K562 (cell line): Measurements from ENCODE around the gene BLVRA. TPM values are rescaled to one million over a fixed set of nuclear protein-coding genes. Genes with fewer than 3 reads are reported as not detected.

Source experiments
- CC2D1A ChIP-seq: fragments of 450-650 bp; IDR thresholded peaks from 2 replicates; pipeline ENCODE4 v1.6.1; 2017; ENCODE audit warnings: mild to moderate bottlenecking
- DMBX1 ChIP-seq: fragments of 250-450 bp; sonication (Bioruptor Pico); IDR thresholded peaks from 2 replicates; pipeline ENCODE4 v1.8.0; 2022; ENCODE audit warnings: inconsistent platforms, mild to moderate bottlenecking, moderate library complexity, borderline replicate concordance
- HMG20B ChIP-seq: fragments of 250-450 bp; sonication (Bioruptor Pico); IDR thresholded peaks from 2 replicates; pipeline ENCODE4 v1.5.0; 2021; ENCODE audit warnings: mild to moderate bottlenecking
- MAZ ChIP-seq, 2 experiments: fragments of 450-650 bp in 1 of 2; sonication (generic) in 1 of 2; formaldehyde crosslinking; IDR thresholded peaks in 1 of 2; conservative IDR thresholded peaks in 1 of 2; 2 replicates each; pipeline versions ENCODE4 v1.4.0 to v1.5.0; 2020; ENCODE audit warnings: mild to moderate bottlenecking in 1 of 2, missing genetic modification reagents in 1 of 2
- STAT5A ChIP-seq: IDR thresholded peaks from 2 replicates; pipeline ENCODE4 v1.6.1; 2012; ENCODE audit warnings: low read length, inconsistent platforms, borderline replicate concordance
- TAF1 ChIP-seq: IDR thresholded peaks from 2 replicates; pipeline ENCODE4 v1.6.1; 2011; ENCODE audit warnings: mild to moderate bottlenecking, low read length, moderate library complexity; ENCODE audit not compliant: insufficient read depth, control insufficient read depth, severe bottlenecking; ENCODE audit errors: extremely low read depth
- TCF3 ChIP-seq: sonication (generic); formaldehyde crosslinking; IDR thresholded peaks from 2 replicates; pipeline ENCODE4 v1.4.0; 2020; ENCODE audit warnings: mild to moderate bottlenecking, missing genetic modification reagents
- U2AF2 ChIP-seq: fragments of 200-400 bp; formaldehyde crosslinking; optimal IDR thresholded peaks from 2 replicates; pipeline ENCODE3; 2017; ENCODE audit warnings: low read depth, mild to moderate bottlenecking, low read length
- ZC3H4 ChIP-seq: sonication (generic); formaldehyde crosslinking; IDR thresholded peaks from 2 replicates; pipeline ENCODE4 v1.9.0; 2021; ENCODE audit warnings: missing genetic modification reagents, borderline replicate concordance
- polyA plus RNA-seq, 8 experiments: library from polyadenylated mRNA; depleted of rRNA in 4 of 8; stranded (reverse) in 5 of 8; unstranded in 3 of 8; fragments of >200 nt; fragmentation: Nextera tagmentation in 2 of 8; fragmentation: Illumina TruSeq in 1 of 8; extraction: Ambion mirVana in 2 of 8; extraction: Trizol in 1 of 8; gene quantifications; 2 replicates each; pipeline versions ENCODE4 v1.2.1 to v1.2.3, GENCODE V29; 2011 to 2014; ENCODE audit warnings: inconsistent platforms in 1 of 8, missing spikeins in 1 of 8
- total RNA-seq, 7 experiments: library from RNA; depleted of rRNA in 6 of 7; stranded (reverse); fragments of >200 nt in 6 of 7; fragmentation: Illumina TruSeq in 2 of 7; extraction: Trizol in 2 of 7; gene quantifications; 2 replicates each; pipeline versions ENCODE4 v1.2.1 to v1.2.3, GENCODE V29; 2011 to 2021; ENCODE audit warnings: low replicate concordance in 1 of 7
- TF ChIP-seq, protein P1 (sequence below): fragments of 200-600 bp; sonication (generic); IDR thresholded peaks from one replicate; pipeline ENCODE4 v1.6.1; 2012; ENCODE audit warnings: mild to moderate bottlenecking, low read depth, low read length, inconsistent platforms
- TF ChIP-seq, protein P2 (sequence below): fragments of 200-400 bp; formaldehyde crosslinking; IDR thresholded peaks from 2 replicates; pipeline ENCODE4 v1.6.1; 2017; ENCODE audit warnings: mild to moderate bottlenecking, low read depth, low read length, moderate library complexity
- TF ChIP-seq, protein P3 (sequence below): fragments of 450-650 bp; IDR thresholded peaks from 2 replicates; pipeline ENCODE4 v1.6.1; 2016; ENCODE audit warnings: low read depth, mild to moderate bottlenecking, moderate library complexity

Gene BLVRA
- total and polyA plus RNA-seq, 9 of the 15 experiments (the other 6 are each of a cell fraction or from before 2014, with no cell fraction given) = 48.5 to 147 (median 61.5) TPM

DNA sequence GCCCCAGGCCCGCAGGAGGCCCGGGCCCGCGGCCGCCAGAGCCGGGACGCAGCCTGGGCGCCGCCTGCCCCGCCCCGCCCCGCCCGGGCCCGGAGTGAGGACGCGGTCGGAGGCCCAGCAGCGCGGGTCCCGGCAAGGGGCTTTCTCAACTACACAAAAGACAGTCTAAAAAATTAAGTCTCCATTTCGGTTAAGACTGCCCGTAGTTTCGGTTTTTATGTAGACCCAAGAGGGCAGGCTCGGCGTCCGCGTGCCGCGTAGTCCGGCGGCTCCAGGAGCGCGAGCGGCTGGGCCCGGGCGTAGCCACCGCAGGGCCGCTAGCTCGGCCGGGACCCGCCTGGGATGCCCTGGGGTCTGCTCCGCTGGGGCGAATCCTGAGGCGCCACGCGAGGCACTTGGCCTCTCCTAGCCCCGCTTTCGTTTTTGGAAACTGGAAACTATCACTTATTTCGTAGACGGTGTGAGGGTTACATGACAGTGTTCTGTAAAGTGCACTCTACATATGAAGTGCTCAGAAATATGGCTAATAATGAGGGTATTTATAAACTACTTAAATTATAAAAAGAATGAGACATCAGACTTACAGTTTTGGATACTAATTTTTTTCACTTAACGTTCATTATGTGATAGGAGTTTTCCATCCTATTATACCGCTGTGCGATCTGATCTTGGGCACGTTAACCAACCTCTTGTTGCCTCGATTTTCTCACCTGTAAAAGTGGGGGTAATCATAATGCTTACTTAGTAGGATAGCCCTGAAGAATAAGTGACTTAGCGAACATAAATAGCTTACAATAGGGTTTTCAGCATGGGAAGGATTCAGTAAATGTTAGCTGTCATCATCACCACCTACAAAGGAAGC is 573 bp downstream of the BLVRA start (continued):
- TF ChIP-seq, protein P1, sequence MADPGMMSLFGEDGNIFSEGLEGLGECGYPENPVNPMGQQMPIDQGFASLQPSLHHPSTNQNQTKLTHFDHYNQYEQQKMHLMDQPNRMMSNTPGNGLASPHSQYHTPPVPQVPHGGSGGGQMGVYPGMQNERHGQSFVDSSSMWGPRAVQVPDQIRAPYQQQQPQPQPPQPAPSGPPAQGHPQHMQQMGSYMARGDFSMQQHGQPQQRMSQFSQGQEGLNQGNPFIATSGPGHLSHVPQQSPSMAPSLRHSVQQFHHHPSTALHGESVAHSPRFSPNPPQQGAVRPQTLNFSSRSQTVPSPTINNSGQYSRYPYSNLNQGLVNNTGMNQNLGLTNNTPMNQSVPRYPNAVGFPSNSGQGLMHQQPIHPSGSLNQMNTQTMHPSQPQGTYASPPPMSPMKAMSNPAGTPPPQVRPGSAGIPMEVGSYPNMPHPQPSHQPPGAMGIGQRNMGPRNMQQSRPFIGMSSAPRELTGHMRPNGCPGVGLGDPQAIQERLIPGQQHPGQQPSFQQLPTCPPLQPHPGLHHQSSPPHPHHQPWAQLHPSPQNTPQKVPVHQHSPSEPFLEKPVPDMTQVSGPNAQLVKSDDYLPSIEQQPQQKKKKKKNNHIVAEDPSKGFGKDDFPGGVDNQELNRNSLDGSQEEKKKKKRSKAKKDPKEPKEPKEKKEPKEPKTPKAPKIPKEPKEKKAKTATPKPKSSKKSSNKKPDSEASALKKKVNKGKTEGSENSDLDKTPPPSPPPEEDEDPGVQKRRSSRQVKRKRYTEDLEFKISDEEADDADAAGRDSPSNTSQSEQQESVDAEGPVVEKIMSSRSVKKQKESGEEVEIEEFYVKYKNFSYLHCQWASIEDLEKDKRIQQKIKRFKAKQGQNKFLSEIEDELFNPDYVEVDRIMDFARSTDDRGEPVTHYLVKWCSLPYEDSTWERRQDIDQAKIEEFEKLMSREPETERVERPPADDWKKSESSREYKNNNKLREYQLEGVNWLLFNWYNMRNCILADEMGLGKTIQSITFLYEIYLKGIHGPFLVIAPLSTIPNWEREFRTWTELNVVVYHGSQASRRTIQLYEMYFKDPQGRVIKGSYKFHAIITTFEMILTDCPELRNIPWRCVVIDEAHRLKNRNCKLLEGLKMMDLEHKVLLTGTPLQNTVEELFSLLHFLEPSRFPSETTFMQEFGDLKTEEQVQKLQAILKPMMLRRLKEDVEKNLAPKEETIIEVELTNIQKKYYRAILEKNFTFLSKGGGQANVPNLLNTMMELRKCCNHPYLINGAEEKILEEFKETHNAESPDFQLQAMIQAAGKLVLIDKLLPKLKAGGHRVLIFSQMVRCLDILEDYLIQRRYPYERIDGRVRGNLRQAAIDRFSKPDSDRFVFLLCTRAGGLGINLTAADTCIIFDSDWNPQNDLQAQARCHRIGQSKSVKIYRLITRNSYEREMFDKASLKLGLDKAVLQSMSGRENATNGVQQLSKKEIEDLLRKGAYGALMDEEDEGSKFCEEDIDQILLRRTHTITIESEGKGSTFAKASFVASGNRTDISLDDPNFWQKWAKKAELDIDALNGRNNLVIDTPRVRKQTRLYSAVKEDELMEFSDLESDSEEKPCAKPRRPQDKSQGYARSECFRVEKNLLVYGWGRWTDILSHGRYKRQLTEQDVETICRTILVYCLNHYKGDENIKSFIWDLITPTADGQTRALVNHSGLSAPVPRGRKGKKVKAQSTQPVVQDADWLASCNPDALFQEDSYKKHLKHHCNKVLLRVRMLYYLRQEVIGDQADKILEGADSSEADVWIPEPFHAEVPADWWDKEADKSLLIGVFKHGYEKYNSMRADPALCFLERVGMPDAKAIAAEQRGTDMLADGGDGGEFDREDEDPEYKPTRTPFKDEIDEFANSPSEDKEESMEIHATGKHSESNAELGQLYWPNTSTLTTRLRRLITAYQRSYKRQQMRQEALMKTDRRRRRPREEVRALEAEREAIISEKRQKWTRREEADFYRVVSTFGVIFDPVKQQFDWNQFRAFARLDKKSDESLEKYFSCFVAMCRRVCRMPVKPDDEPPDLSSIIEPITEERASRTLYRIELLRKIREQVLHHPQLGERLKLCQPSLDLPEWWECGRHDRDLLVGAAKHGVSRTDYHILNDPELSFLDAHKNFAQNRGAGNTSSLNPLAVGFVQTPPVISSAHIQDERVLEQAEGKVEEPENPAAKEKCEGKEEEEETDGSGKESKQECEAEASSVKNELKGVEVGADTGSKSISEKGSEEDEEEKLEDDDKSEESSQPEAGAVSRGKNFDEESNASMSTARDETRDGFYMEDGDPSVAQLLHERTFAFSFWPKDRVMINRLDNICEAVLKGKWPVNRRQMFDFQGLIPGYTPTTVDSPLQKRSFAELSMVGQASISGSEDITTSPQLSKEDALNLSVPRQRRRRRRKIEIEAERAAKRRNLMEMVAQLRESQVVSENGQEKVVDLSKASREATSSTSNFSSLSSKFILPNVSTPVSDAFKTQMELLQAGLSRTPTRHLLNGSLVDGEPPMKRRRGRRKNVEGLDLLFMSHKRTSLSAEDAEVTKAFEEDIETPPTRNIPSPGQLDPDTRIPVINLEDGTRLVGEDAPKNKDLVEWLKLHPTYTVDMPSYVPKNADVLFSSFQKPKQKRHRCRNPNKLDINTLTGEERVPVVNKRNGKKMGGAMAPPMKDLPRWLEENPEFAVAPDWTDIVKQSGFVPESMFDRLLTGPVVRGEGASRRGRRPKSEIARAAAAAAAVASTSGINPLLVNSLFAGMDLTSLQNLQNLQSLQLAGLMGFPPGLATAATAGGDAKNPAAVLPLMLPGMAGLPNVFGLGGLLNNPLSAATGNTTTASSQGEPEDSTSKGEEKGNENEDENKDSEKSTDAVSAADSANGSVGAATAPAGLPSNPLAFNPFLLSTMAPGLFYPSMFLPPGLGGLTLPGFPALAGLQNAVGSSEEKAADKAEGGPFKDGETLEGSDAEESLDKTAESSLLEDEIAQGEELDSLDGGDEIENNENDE = no peak
- TF ChIP-seq TCF3 (CRISPR knock-in tag) (no peak), HMG20B (CRISPR knock-in tag) (no peak), MAZ (CRISPR knock-in tag; conservative IDR thresholded peaks at IDR 0.05 in 1 of 2, IDR thresholded peaks at IDR 0.05 in 1 of 2) (peak in 1 of 2 experiments; percentile 45; a peak in 2 of 4 replicates), ZC3H4 (CRISPR knock-in tag) (no peak), STAT5A (no peak), CC2D1A (no peak), DMBX1 (CRISPR knock-in tag) (0 out of 2 replicates have a peak, but pooled peaks have one; percentile 42), U2AF2 (no peak), TAF1 (peak; percentile 15)
- TF ChIP-seq, protein P2, sequence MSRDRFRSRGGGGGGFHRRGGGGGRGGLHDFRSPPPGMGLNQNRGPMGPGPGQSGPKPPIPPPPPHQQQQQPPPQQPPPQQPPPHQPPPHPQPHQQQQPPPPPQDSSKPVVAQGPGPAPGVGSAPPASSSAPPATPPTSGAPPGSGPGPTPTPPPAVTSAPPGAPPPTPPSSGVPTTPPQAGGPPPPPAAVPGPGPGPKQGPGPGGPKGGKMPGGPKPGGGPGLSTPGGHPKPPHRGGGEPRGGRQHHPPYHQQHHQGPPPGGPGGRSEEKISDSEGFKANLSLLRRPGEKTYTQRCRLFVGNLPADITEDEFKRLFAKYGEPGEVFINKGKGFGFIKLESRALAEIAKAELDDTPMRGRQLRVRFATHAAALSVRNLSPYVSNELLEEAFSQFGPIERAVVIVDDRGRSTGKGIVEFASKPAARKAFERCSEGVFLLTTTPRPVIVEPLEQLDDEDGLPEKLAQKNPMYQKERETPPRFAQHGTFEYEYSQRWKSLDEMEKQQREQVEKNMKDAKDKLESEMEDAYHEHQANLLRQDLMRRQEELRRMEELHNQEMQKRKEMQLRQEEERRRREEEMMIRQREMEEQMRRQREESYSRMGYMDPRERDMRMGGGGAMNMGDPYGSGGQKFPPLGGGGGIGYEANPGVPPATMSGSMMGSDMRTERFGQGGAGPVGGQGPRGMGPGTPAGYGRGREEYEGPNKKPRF = no peak
- TF ChIP-seq, protein P3, sequence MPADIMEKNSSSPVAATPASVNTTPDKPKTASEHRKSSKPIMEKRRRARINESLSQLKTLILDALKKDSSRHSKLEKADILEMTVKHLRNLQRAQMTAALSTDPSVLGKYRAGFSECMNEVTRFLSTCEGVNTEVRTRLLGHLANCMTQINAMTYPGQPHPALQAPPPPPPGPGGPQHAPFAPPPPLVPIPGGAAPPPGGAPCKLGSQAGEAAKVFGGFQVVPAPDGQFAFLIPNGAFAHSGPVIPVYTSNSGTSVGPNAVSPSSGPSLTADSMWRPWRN = no peak
